Adrenal gland (tissue), 5 donors: ENCODE results near the gene DIPK2A.

Experiments used
- CTCF ChIP-seq, 6 experiments: fragments of 450-650 bp in 4 of 6; fragments of 200-600 bp in 2 of 6; sonication (generic) in 1 of 6; IDR thresholded peaks; 1 replicate in 5 of 6; 2 replicates in 1 of 6; pipeline versions ENCODE4 v1.5.1 to v1.8.0; 2016 to 2021; ENCODE audit warnings: antibody characterized with exemption in 6 of 6, mild to moderate bottlenecking in 2 of 6, moderate library complexity in 1 of 6
- POLR2A ChIP-seq, 2 donors: fragments of 450-650 bp; IDR thresholded peaks; one replicate each; pipeline ENCODE4 v1.6.1; 2017; ENCODE audit warnings: antibody characterized with exemption in 2 of 2, mild to moderate bottlenecking in 2 of 2, moderate library complexity in 1 of 2
- donor health status: DM: no; HTN: no; CAD: no.

DNA sequence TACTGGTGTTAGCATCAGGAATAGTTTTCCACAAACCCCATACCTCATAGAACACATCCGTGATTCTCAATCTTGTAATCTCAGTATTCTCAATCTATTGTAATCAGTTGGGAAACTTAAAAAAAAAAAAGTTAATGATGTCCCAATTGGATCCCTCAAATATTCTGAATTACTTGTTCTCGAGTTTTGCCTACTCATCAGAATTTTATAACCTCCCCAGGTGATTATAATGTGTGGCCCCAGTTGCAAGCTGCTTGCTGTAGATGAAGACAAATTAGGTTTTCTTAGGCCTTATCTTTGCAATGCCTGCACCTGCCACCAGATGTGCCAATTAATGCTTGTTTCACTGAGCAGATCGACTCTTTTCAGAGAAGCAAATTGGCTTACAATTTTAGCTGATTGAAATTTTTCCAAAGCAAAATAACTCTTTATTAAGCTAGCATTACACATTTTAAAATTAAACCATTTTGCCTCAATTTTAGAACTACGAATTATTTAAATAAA is 19.0 kb upstream of the DIPK2A start:
- TF ChIP-seq CTCF (IDR thresholded peaks at IDR 0.05), result no peak
- TF ChIP-seq POLR2A (IDR thresholded peaks at IDR 0.05), result no peak
